SJCRH30 (cell line): ENCODE measurements around the gene PPP2R5D. TPM values are rescaled to one million over a fixed set of nuclear protein-coding genes. Genes with fewer than 3 reads are reported as not detected.

Experiments used
- DNase-seq, 2 experiments: peaks; one replicate each; pipeline ENCODE4 v3.0.0-alpha.2; 2015 to 2020
- H3K27ac ChIP-seq: fragments of 250-450 bp; sonication (Bioruptor Pico); 2 replicates; pipeline ENCODE4 v1.5.1; 2020; ENCODE audit warnings: mild to moderate bottlenecking, moderate library complexity
- H3K27me3 ChIP-seq: fragments of 250-450 bp; sonication (Bioruptor Pico); 2 replicates; pipeline ENCODE4 v1.5.1; 2020; ENCODE audit warnings: mild to moderate bottlenecking, moderate library complexity
- H3K36me3 ChIP-seq: fragments of 250-450 bp; sonication (Bioruptor Pico); 2 replicates; pipeline ENCODE4 v1.5.1; 2020; ENCODE audit warnings: mild to moderate bottlenecking, moderate library complexity
- H3K4me1 ChIP-seq: fragments of 250-450 bp; sonication (Bioruptor Pico); 2 replicates; pipeline ENCODE4 v1.5.1; 2020; ENCODE audit warnings: mild to moderate bottlenecking, moderate library complexity
- H3K4me3 ChIP-seq: fragments of 250-450 bp; sonication (Bioruptor Pico); 2 replicates; pipeline ENCODE4 v1.5.1; 2020; ENCODE audit warnings: mild to moderate bottlenecking, moderate library complexity
- H3K9me3 ChIP-seq: fragments of 250-450 bp; sonication (Bioruptor Pico); replicated peaks from 2 replicates; pipeline ENCODE4 v1.5.1; 2020; ENCODE audit warnings: mild to moderate bottlenecking, moderate library complexity
- total RNA-seq: library from RNA; depleted of rRNA; stranded (reverse); fragments of >200 nt; shearing (Covaris generic); gene quantifications from 2 replicates; pipeline ENCODE4 v1.2.3, GENCODE V29; 2014

Gene PPP2R5D
- total RNA-seq, 1 experiment from 2014 or later, result 70.2 TPM

GRCh38 chr6:42970871-42971612 lies 13.3 kb upstream of the PPP2R5D start:
- Histone ChIP-seq H3K27me3 (no peaks in the 10 kb centered on the region), H3K27ac (no peak overlapping the region), H3K4me1 (peaks cover 5% of the 10 kb centered on the region; the same call in 1 of the 2 replicates), H3K36me3 (peaks cover 5% of the 10 kb centered on the region; the same call in 1 of the 2 replicates), H3K4me3 (no peak overlapping the region), H3K9me3 (no peaks in the 10 kb centered on the region)
- no peak for DNase-seq

GRCh38 chr6:42971746-42972327 lies 12.5 kb upstream of the PPP2R5D start:
- H3K27ac ChIP-seq, result no peak overlapping the region

GRCh38 chr6:42973926-42974325 lies 10.4 kb upstream of the PPP2R5D start:
- peaks cover 9% of the 10 kb centered on the region; the same call in 1 of the 2 replicates for H3K36me3 ChIP-seq
- DNase-seq, result no peak

More at GRCh38 chr6:42971746-42972327, 12.5 kb upstream of the PPP2R5D start:
- H3K4me3 ChIP-seq, result no peak overlapping the region
- DNase-seq, result no peak
- H3K4me1 ChIP-seq, result peaks cover 5% of the 10 kb centered on the region; the same call in 1 of the 2 replicates
- no peaks in the 10 kb centered on the region for H3K9me3 ChIP-seq
- H3K36me3 ChIP-seq, result peaks cover 9% of the 10 kb centered on the region; the same call in 1 of the 2 replicates
- no peaks in the 10 kb centered on the region for H3K27me3 ChIP-seq

GRCh38 chr6:42974919-42975505 lies 9.4 kb upstream of the PPP2R5D start:
- peaks cover 9% of the 10 kb centered on the region; the same call in 1 of the 2 replicates for H3K36me3 ChIP-seq
- no peak overlapping the region for H3K27ac ChIP-seq
- peaks cover 5% of the 10 kb centered on the region; the same call in 1 of the 2 replicates for H3K4me1 ChIP-seq
- no peak for DNase-seq
- no peaks in the 10 kb centered on the region for H3K9me3 ChIP-seq
- H3K4me3 ChIP-seq, result no peak overlapping the region
- H3K27me3 ChIP-seq, result no peaks in the 10 kb centered on the region

More at GRCh38 chr6:42973926-42974325, 10.4 kb upstream of the PPP2R5D start:
- peaks cover 5% of the 10 kb centered on the region; the same call in 1 of the 2 replicates for H3K4me1 ChIP-seq
- H3K27me3 ChIP-seq, result no peaks in the 10 kb centered on the region
- no peaks in the 10 kb centered on the region for H3K9me3 ChIP-seq
- H3K27ac ChIP-seq, result no peak overlapping the region
- no peak overlapping the region for H3K4me3 ChIP-seq

GRCh38 chr6:42978487-42978838 lies 5.9 kb upstream of the PPP2R5D start:
- Histone ChIP-seq H3K27me3 (no peaks in the 10 kb centered on the region), H3K4me1 (no peaks in the 10 kb centered on the region), H3K36me3 (peaks cover 9% of the 10 kb centered on the region; the same call in 1 of the 2 replicates), H3K27ac (peak overlapping the region; percentile 3; the same call in 1 of the 2 replicates), H3K4me3 (peak overlapping the region; percentile 75), H3K9me3 (no peaks in the 10 kb centered on the region)
- peak; percentile 24 to 33 for DNase-seq

- Histone ChIP-seq H3K4me3 (peak within 1 kb of the TSS; percentile 75), H3K27ac (peak within 1 kb of the TSS; percentile 5; the same call in 1 of the 2 replicates), H3K36me3 (peaks cover 4% of the 10 kb centered on the region; the same call in 1 of the 2 replicates), H3K9me3 (no peaks in the 10 kb centered on the region), H3K27me3 (no peaks in the 10 kb centered on the region), H3K4me1 (no peaks in the 10 kb centered on the region)
- peak; percentile 93 for DNase-seq
Observed at GRCh38 chr6:42978839-42979522, 5.4 kb upstream of the PPP2R5D start, which contains the start of gene PEX6. Gene PEX6 (minus strand): TSS chr6:42979181. CDS start chr6:42979150, 31 bp downstream.

GRCh38 chr6:42979523-42980177 lies 4.7 kb upstream of the PPP2R5D start:
- peaks cover 4% of the 10 kb centered on the region; the same call in 1 of the 2 replicates for H3K36me3 ChIP-seq
- no peaks in the 10 kb centered on the region for H3K9me3 ChIP-seq
- peak overlapping the region; percentile 75 for H3K4me3 ChIP-seq
- DNase-seq, result no peak
- H3K27me3 ChIP-seq, result no peaks in the 10 kb centered on the region
- peak overlapping the region; percentile 5; the same call in 1 of the 2 replicates for H3K27ac ChIP-seq
- no peaks in the 10 kb centered on the region for H3K4me1 ChIP-seq

- H3K27ac ChIP-seq, result no peak overlapping the region
- H3K36me3 ChIP-seq, result peaks cover under 1% of the 10 kb centered on the region; the same call in 1 of the 2 replicates
- no peaks in the 10 kb centered on the region for H3K27me3 ChIP-seq
- no peaks in the 10 kb centered on the region for H3K9me3 ChIP-seq
- H3K4me3 ChIP-seq, result no peak overlapping the region
- no peaks in the 10 kb centered on the region for H3K4me1 ChIP-seq
- no peak for DNase-seq
Observed at GRCh38 chr6:42981836-42982235, 2.5 kb upstream of the PPP2R5D start.

GRCh38 chr6:42984924-42985475 lies 630 bp downstream of the PPP2R5D start:
- H3K4me3 ChIP-seq, result peak overlapping the region; percentile 85
- DNase-seq, result peak; percentile 30 to 52
- no peak overlapping the region; the same call in 1 of the 2 replicates for H3K27ac ChIP-seq
- no peaks in the 10 kb centered on the region for H3K27me3 ChIP-seq
- H3K4me1 ChIP-seq, result peaks cover 4% of the 10 kb centered on the region; the same call in 1 of the 2 replicates
- peaks cover 5% of the 10 kb centered on the region for H3K36me3 ChIP-seq
- no peaks in the 10 kb centered on the region for H3K9me3 ChIP-seq

GRCh38 chr6:42987533-42988451 lies 3.4 kb downstream of the PPP2R5D start:
- H3K27ac ChIP-seq, result no peak overlapping the region
- H3K36me3 ChIP-seq, result peaks cover 8% of the 10 kb centered on the region
- H3K9me3 ChIP-seq, result no peaks in the 10 kb centered on the region
- H3K4me3 ChIP-seq, result no peak overlapping the region
- no peaks in the 10 kb centered on the region for H3K27me3 ChIP-seq
- no peak for DNase-seq
- peaks cover 4% of the 10 kb centered on the region; the same call in 1 of the 2 replicates for H3K4me1 ChIP-seq

GRCh38 chr6:42988486-42989020 lies 4.2 kb downstream of the PPP2R5D start:
- peak; percentile 43 to 59 for DNase-seq
- H3K27ac ChIP-seq, result no peak overlapping the region

GRCh38 chr6:42989923-42990322 lies 5.6 kb downstream of the PPP2R5D start:
- Histone ChIP-seq H3K9me3 (no peaks in the 10 kb centered on the region), H3K36me3 (peaks cover 8% of the 10 kb centered on the region), H3K4me3 (no peak overlapping the region), H3K27ac (no peak overlapping the region), H3K4me1 (peaks cover 4% of the 10 kb centered on the region; the same call in 1 of the 2 replicates), H3K27me3 (no peaks in the 10 kb centered on the region)
- DNase-seq, result no peak

More at GRCh38 chr6:42988486-42989020, 4.2 kb downstream of the PPP2R5D start:
- no peak overlapping the region for H3K4me3 ChIP-seq
- peaks cover 4% of the 10 kb centered on the region; the same call in 1 of the 2 replicates for H3K4me1 ChIP-seq
- H3K27me3 ChIP-seq, result no peaks in the 10 kb centered on the region
- no peaks in the 10 kb centered on the region for H3K9me3 ChIP-seq
- H3K36me3 ChIP-seq, result peaks cover 8% of the 10 kb centered on the region
